HuH-7 (cell line): ENCODE measurements around the gene NAPSA.
"Not testable (repeated sequence)": the region's sequence is repeated elsewhere in the genome, so short reads cannot be mapped to it uniquely, and the experiment has no call there.

Experiments used
- DNase-seq: peaks from one replicate; pipeline ENCODE4 v3.0.0; 2011; ENCODE audit warnings: low spot score

Gene NAPSA

DNA sequence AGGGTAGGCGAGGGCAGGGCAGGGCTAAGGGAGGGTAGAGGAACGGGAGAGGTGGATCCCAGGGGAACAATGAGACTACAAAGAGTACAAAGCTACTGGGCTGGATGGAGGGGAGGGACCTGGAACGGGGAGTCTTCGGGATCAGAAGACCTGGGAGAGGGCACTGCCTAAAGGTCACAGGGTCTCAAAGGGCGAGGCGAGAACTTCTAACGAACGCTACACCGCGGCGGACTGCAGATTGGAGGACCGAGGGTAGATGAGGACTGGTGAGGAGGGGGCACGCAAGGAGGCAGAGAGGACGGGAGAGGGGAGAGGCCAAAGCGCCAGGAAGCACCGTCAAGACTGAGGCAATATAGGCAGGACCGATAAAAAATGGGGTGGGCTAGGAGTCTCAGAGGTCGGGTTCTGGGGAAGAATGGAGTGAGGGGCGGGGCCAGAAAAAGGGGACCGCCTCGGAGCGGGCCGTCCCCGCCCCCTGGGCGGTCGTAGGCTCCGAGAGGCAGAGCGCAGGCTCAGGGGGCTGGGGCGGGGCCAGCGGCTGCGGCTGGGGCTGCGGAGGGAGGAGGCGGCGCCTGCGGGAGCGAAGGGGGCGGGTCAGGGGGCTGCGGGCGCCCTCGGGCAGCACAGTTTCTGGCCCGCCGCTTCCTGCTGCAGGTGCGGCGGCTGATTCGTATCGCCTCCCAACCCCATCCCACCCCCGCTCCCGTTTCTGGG is 34.9 kb downstream of the NAPSA start:
- DNase-seq: peak; percentile 88

DNA sequence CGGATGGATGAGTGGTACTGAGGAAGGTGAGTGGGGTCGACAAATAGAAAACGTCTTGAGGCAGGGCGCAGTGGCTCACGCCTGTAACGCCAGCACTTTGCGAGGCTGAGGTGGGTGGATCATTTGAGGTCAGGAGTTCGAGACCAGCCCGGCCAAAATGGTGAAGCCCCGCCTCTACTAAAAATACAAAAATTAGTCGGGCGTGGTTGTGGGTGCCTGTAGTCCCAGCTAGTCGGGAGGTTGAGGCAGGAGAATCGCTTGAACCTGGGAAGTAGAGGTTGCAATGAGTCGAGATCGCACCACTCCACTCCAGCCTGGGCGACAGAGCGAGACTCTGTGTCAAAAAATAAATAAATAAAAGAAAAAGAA is 35.5 kb downstream of the NAPSA start:
- DNase-seq: not testable (repeated sequence)

DNA sequence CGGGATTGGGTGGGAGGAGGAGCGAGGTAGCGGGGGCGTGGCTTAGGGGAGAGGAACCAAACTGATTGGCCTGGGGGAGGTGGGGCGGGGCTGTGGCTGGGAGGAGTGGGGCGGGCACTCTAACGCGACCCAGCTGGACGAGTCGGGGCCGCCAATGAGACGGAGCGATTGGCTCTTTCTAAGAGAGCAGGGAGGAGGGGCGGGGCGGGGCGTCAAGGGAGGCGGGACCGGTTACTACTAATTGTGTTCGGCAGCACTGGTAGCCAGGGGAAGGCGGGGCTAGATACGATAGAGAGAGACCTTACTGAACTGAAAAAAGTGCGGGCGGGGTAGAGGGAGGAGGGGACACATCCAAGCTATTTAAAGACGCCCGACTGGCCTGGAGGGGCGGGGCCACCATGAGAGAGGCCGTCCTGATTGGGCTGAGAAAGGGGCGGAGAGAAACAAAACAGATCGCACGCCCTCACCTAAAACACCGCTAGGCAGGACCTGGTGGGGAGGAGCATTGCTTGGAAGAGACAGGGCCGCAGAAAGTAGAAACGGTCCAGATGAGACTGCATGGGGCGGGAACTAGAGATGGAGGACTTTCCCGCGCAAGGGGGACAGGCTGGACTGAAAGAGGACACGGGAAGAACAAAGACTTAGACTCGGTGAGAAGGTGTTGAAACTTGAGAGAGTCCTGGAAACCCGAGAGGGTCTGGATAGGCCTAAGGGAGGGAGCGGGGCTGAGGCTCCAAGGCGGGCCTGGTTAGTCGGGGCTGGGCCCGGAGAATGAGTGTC is 36.1 kb downstream of the NAPSA start, which contains the start of gene KCNC3:
Gene KCNC3 (minus strand): TSS at position 232 of the 780 bp plus-strand sequence. CDS start 295 bp downstream, outside the sequence.
- DNase-seq: peak; percentile 94

DNA sequence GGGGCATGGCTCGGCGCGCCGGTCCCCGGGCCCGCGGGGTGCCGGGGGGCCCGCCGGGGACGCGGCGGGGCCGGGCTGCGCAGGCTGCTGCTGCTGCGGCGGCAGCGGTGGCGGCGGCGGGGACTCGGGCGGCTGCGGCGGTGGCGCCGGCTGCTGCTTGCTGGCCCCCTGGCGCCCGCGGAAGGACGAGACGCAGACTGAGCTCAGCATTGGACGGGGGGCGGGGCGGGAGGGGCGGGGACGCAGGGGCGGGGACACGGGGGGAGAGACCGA is 36.6 kb downstream of the NAPSA start:
- peak; percentile 92 for DNase-seq

DNA sequence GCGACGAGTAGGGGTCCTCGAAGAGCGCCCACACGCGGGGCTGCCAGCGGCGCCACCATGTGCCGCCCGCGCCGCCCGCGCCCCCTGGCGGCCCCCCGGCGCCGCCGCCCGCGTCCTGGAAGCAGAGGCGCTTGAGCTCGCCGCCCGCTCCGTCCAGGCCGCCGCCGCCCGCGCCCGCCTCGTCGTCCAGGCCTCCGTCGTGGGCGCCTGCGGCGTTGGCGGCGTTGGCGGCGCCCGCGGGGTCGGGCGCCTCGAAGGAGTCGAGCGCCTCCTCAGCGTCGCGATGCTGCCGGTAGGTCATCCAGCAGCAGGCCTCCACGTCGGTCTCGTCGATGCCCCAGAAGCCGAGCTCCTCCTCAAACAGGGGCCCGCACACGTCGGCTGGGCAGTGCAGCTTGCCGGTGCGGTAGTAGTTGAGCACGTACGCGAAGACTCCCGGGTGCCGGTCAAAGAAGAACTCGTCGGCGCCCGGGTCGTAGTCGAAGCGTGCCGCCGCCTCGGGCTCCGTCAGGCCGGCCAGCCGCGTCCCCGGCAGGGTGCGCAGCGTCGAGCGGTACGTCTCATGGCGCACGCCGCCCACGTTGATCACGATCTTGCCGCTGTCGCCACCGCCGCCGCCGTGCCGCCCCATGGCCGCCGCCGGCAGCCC is 37.1 kb downstream of the NAPSA start:
- no peak for DNase-seq

DNA sequence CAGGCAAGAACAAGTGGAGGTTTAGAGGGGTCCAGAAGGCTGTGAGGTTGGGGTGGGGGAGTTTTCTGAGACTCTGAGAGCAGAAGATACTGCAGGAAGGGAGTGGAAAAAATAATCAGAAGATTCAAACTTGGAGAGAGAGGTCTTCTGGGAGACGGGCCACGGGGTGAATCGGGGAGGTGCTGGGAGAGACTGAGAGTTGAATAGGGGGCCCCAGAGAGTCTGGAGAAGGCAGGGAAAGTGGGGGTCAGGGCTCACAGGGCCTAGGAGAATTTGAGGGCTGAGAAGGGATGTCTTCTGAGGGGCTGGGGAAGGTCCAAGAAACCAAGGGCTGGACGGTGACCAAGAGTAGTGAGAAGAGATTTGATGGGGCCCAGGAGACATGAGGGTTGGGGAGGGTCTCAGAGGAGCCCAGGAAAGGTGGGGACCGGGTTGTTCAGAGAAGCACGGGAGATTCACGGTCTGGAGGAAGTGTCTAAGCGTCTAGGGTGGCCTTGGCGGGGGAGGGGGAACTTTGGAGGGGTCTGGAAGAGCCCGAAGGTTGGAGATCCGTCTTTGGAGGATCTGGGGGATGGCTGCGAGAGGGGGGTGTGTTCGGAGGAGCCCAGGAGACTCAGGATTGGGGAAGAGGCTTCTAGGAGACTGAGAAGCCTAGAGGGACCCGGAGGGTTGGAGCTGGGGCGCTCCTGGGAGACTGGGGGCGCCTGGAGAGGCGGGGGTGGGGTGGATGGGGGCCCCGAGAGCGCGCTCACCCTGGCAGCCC is 37.8 kb downstream of the NAPSA start:
- no peak for DNase-seq

DNA sequence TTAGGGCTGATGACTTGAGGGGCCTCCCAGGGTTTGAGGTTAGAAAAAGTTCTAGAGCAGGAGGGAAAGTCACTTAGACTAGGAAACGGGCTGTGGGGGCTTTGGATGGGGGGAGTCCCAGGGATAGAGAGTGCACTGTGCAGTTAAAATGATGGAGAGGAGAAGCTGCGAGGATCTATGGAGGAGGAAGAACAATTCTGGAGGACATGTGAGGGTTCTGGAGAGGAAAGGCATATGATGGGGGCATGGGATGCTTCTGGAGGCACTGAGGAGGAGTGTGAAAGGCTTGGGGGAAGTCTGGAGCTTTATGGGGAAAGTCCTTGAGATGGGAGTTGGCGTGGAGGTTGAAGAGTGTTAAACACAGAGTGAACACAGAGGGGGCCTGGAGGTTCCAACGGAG is 38.4 kb downstream of the NAPSA start:
- DNase-seq: no peak

DNA sequence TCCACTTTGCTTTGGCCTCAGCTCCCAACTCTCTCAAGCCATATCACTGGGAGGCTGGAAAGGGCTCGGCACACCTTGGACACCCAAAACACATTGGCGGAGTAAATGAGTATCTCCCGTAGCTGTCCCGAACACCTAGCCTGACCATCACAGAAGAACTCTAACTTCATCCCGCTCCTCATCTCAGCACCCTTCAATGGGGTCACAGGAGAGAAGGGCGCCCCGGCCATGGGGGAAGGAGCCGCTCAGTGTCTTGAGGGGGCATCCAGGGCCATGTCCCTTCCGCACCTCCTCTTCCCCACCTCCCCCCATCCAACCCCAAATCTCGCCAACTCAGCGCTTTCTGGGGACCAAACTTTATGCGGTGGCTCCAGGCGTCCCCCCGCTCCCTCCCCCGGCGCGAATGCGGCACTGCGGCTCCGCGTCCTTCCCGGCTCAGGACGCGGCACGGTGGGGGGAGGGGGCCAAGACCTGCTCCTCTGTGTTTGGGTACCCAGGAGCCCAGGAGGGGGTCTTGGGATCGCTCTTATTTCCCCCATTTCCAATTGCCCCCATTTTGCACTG is 39.3 kb downstream of the NAPSA start:
- DNase-seq: no peak

DNA sequence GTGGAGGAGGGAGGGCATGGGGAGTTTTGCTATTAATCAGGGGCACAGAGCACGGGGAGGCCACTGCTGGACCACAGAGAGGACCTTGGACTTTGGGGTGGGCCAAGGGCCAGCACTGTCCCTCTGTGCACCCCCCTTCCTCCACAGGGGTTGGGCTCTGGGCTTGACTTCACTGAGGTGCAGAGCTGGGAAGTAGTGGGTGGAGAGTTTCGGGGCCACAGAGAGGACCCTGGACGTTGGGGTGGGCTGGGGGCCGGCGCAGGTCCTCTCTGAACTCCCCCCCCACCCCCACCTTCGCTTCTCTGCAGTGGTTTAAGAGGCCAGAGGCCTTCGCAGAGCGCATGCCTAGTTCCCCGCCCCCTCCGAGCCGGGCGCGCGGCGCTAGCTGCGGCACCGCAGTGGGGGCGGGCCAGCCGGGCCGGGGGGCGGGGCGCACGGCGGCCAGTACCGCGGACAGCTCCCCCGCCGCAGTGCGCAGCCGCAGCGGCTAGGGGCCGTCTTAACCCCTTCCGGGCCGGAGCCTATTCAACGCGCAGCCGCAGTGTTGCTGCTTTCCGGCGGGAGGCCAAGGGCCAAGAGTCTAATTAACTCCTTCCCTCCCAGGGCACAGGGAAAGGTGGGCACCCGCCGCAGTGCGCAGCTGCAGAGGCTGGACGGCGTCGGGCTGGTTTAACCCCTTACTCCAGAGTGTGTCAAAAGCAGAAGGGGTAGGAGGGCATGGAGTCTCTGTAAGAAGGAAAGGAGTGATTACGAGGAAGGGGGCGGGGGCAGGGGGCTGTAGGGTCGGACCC is 39.9 kb downstream of the NAPSA start:
- peak; percentile 99 for DNase-seq

DNA sequence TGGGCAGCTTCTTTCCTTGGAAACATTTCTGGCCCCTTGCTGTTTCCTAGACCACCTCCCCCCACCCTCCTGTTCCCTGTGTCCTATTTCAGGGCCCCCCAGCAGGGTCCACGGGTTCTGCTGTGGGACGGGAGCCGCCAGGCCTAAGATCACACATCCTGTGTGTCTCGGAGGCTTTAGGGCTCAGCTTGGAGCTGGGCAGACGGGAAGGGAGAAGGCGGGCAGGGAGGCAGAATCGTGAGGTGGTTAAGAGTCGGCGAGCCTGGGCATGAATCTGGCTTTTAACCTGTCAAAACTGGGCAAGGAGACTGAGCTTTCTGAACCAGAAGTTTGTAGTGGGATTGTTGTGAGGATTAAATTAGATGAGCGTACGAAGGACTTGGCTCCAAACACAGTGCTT is 41.1 kb downstream of the NAPSA start:
- no peak for DNase-seq

DNA sequence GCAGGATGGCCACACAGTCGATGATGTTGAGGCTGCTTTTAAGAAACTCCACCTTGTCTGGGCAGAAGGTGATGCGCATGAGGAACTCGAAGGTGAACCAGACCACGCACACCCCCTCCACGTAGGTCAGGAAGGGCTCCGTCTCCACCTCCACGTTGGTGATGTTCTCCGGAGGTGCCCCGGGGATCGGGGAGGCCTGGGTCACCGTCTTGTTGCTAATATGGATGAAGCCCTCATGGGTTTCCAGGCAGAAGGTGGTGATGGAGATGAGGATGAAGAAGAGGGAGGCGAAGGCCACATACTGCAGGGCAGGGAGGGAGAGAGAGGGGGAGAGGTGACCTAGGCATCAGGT is 41.7 kb downstream of the NAPSA start:
- no peak for DNase-seq

DNA sequence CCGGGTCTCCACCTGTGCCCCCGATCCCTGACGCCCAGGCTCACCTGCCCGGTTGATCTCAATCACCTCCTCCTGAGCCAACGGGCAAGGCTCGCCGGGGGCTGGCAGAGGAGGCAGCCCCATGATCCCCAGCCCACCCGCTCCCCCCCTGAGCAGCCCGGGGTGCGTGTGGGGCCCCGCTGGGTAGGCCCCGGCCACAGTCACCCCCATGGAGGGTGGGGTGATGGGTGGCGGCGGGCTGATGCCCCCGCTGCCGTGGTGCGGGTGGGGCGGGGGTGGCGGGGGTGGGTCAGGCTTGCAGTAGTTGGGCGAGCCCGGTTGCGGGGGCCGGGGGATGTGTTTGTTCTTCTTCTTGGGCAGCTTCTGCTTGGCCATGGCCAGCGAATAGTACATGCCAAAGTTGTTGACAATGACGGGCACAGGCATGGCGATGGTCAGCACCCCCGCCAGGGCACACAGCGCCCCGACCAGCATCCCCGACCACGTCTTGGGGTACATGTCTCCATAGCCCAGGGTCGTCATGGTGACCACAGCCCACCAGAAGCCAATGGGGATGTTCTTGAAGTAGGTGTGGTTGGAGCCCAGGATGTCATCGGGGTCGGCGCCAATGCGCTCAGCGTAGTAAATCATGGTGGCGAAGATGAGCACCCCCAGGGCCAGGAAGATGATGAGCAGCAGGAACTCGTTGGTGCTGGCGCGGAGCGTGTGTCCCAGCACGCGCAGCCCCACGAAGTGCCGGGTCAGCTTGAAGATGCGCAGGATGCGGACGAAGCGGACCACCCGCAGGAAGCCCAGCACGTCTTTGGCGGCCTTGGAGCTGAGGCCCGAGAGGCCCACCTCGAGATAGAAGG is 42.3 kb downstream of the NAPSA start:
- no peak for DNase-seq

DNA sequence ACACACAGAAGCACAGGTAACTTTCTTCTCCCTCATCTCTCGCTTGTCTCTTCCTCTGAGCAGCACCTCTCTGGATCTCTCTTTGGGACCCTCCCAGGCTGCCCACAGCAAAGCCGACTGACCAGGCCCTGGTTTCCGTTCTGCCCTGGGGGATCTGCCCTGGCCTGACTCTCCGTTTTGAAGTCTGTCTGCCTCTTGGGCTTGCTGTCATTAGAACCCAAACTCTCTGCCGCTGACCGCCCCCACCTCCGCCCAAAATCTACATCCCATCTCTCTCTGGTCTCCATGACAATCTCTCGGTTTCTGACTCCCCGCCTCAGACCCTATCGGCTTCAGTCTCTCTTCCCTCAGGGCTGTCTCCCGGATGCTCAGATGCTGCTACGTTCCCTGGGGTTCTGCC is 43.2 kb downstream of the NAPSA start:
- DNase-seq: no peak

DNA sequence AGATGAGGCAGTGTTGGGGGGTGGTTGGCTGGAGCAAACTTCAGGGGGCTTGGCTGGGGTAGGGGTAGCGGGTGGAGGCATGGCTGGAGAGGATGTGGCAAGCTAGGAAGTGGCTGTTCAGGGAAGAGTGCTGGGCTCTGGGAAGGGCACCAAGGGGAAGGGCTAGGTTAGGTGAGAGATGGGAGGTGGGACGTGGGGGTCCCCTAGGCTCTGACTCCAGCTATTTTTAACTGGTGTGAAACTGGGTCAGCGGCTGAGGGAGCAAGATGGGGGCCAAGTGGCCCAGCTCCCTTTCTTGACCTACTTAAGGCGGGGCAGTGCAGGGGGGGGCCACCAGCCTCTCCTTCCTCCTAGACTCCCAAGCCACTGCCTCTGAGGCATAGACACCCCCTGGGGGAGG is 43.6 kb downstream of the NAPSA start:
- DNase-seq: no peak

DNA sequence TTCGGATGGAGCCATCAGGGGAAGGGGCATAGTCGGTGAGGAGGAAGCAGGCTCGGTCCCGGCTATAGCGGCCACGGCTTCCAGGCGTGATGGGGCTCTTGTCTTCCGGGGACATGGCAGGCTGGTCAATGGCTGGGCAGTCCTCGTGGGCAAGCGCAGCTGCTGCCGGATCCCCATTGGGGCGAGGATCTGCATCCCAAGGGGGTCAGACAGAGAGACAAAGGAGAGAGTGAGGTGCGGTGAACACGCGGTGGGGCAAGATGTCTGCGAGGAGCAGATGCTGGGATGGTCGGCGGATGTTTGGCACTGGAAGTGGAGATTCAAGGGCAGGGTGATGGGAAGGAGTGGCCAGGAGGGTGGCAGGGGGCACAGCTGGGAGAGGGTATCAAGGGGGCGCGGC is 44.8 kb downstream of the NAPSA start:
- no peak for DNase-seq

DNA sequence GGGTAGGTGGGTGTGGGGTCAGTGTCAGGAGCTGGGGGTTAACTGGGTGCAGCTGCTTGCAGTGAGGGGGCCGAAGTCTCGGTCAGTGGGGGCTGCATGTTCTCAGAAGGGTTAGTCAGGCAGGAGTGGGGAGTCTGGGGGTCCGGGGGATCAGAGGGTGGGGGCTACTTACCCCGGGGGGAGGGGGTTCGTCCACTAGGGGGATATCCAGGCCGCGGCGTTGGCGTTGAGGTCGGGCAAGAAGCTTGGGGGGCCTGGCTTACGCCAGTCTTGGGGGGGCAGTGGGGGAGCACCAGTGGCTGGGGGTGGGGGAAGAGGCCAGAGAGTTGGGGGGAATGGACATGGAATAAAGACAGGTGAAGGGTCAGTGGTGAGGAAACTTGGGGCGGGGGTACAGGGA is 45.4 kb downstream of the NAPSA start:
- DNase-seq: no peak

DNA sequence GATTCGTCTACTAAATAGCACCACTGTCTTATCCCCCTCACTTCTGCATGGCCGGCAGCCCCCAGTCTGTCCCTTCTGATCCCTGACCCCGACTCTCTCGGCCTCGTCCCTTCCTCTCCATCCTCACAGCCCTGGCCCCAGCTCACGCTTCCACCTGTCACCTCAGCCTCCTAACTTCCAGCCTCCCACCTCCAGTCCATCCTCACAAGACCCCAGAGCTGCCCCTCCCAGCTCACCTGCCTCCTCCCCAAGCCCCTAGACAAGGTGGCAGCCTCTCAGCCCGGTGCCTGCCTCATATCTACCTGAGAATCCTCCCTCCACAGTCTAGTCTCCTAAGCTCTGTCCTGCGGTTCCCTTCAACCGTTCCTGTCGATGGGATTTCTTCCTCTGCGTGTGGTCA is 46.3 kb downstream of the NAPSA start:
- no peak for DNase-seq

DNA sequence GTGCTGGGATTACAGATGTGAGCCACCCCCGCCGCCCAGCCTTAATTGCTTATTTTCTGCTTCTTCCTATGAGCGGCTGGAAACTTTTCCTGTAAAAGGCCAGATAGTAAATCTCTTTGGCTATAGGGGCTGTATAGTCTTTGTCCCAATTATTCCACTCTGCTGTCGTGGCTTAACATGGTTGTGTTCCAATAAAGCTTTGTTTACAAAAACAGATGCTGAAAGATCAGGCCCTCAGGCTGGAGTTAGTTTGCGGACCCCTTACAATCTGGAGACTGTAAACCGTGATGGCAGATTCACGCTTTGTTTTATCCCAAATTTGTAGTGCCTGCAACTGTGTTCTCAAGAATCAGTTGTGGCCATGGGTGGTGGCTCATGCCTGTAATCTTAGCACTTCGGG is 47.0 kb downstream of the NAPSA start:
- no peak for DNase-seq

DNA sequence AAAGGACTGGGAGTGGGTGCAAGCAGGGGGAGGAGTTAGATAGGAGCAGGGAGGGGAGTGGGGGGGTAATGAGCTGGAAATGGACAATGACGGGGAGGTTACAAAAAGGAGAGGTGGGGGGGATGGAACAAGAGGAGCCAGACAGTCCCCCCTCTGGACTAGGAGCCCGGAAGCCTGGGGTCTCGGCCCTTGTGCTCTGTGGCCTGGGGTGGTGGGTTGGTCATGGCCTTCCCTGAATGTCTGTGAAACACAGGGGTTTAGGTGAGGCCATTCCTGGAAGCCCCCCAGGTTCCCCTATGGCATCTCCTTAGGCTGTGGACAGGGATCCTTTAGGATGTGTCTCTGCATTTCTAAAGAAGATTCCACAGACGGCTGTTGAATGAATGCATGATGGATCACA is 48.3 kb downstream of the NAPSA start:
- no peak for DNase-seq

DNA sequence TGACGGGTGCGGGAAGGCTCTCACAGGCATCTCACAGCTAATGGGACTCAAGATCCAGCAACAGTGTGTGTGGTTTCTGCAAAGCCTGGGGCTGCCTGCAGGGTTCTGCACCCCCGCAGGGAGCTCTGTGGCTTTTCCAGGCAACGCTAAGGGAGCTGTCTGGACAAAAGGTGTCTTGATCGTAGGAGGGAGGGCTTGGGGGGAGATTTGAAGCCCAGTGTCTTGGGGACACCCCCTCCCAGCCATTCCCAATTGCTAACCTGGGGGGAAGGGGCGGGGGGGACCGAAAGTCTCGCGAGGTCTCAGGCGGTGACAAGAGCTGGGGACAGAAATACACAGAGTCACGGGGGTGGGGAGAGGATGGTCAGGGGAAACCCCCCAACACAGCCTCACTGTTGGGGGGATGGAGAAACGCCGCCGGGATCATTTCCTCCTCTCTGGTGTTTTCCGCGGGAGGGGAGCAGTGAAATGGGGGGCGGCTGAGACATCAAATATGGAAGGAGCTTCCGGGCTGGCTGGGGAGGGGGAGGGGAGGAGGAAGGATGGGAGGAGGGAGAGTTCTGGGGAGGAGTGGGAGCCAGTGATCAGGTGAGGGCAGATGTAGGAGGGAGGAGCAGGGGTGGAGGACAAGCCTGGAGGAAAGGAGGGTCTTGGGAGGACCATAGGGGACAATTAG is 49.5 kb downstream of the NAPSA start:
- no peak for DNase-seq
